Vagina (tissue), 2 donors: Measurements from ENCODE around the gene CENPO. TPM values are rescaled to one million over a fixed set of nuclear protein-coding genes. Genes with fewer than 3 reads are reported as not detected.

Source experiments
- DNase-seq, 2 donors: peaks; one replicate each; pipeline ENCODE4 v3.0.0-alpha.2; 2017; ENCODE audit errors: extremely low spot score in 2 of 2
- H3K27ac ChIP-seq: fragments of 200-600 bp; sonication (generic); one replicate; pipeline ENCODE4 v1.5.1; 2019
- H3K27me3 ChIP-seq: fragments of 200-600 bp; sonication (generic); one replicate; pipeline ENCODE4 v1.5.1; 2019
- H3K36me3 ChIP-seq, 2 donors: fragments of 200-600 bp; sonication (generic); one replicate each; pipeline ENCODE4 v1.5.1; 2017 to 2019
- H3K4me1 ChIP-seq: fragments of 200-600 bp; sonication (generic); one replicate; pipeline ENCODE4 v1.5.1; 2019
- H3K4me3 ChIP-seq, 2 donors: fragments of 200-600 bp; sonication (generic); 1 replicate in 1 of 2; 2 replicates in 1 of 2; pipeline ENCODE4 v1.5.1; 2016 to 2019
- H3K9me3 ChIP-seq: fragments of 200-600 bp; sonication (generic); one replicate; pipeline ENCODE4 v1.5.1; 2019
- POLR2A ChIP-seq, 2 donors: fragments of 450-650 bp; IDR thresholded peaks; one replicate each; pipeline ENCODE4 v1.6.1; 2017; ENCODE audit warnings: antibody characterized with exemption in 2 of 2, mild to moderate bottlenecking in 2 of 2, moderate library complexity in 2 of 2
- POLR2AphosphoS5 ChIP-seq, 2 donors: sonication (generic); formaldehyde crosslinking; IDR thresholded peaks; one replicate each; pipeline ENCODE4 v1.9.0; 2017; ENCODE audit warnings: antibody characterized with exemption in 2 of 2, mild to moderate bottlenecking in 2 of 2, low read depth in 1 of 2; ENCODE audit not compliant: insufficient read depth in 1 of 2
- intact Hi-C: fragments of 100-400 bp; cut with DNase I; formaldehyde crosslinking; loops from one replicate; pipeline ENCODE4 v1.15.1; 2023
- total RNA-seq: library from RNA; depleted of rRNA; stranded (reverse); fragments of >200 nt; gene quantifications from one replicate; pipeline ENCODE4 v1.2.3, GENCODE V29; 2016
- TF ChIP-seq, protein P1 (sequence below), 3 experiments: fragments of 450-650 bp in 2 of 3; fragments of 200-600 bp in 1 of 3; sonication (generic) in 1 of 3; IDR thresholded peaks; one replicate each; pipeline ENCODE4 v1.5.1; 2017 to 2019; ENCODE audit warnings: antibody characterized with exemption in 3 of 3, mild to moderate bottlenecking in 2 of 3, moderate library complexity in 2 of 3

Gene CENPO
- total RNA-seq, 1 donor from 2014 or later, result 3.2 TPM

DNA sequence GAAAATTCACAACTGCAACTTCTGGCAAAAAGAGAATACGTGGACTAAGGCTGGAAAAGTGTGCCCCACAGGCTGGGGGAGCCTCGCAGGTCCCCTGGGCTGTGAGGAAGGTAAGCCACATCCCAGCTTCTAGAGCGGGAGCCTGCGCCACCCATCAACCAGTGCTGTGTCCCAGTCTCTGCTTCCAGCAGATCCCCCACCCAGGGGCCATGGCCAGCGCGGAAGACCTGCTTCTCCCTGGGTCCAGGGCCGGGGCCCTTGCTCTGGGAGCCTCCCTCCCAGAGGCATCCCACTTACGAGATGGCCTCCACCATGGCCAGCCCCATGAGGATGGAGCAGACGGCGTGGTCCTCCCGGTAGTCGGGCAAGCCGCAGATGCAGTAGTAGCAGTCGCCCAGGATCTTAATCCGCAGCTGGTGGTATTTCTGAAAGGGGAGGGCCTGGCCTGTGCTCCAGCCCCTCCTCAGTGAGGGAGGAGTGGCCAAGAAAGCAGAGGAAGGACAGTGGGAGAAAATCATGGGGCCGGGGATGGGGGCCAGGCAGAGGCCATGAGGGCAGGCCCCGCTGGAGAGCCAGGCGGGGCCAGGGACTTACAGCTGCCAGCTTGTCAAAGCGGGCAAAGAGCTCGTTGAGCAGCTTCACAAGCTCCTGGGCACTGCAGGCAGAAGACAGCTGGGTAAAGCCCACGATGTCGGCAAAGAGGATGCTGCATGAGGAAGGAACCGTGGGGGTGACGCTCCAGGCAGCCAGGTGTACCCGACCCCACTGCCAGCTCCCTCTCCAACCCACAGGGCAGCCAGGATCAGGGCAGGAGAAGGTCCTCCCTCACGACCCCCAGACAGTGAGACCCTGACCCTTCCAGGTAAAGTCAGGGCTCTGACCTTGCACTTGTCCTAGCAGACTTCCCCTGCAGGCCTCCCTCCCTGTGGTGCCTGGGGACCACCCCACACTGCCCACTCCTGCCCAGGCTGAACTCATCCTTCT, 48.0 kb downstream of the CENPO start:
- intact Hi-C loops, result no loop called here
- H3K4me3 ChIP-seq, result no peak overlapping the region
- H3K27ac ChIP-seq, result no peak overlapping the region
- H3K4me1 ChIP-seq, result no peaks in the 10 kb centered on the region
- no peaks in the 10 kb centered on the region for H3K9me3 ChIP-seq
- H3K27me3 ChIP-seq, result no peaks in the 10 kb centered on the region
- DNase-seq, result no peak
- TF ChIP-seq POLR2AphosphoS5 (IDR thresholded peaks at IDR 0.05; ENCODE audit: insufficient read depth in 1 of 2, low read depth in 1 of 2) (no peak), POLR2A (IDR thresholded peaks at IDR 0.05) (no peak)
- TF ChIP-seq, protein P1, sequence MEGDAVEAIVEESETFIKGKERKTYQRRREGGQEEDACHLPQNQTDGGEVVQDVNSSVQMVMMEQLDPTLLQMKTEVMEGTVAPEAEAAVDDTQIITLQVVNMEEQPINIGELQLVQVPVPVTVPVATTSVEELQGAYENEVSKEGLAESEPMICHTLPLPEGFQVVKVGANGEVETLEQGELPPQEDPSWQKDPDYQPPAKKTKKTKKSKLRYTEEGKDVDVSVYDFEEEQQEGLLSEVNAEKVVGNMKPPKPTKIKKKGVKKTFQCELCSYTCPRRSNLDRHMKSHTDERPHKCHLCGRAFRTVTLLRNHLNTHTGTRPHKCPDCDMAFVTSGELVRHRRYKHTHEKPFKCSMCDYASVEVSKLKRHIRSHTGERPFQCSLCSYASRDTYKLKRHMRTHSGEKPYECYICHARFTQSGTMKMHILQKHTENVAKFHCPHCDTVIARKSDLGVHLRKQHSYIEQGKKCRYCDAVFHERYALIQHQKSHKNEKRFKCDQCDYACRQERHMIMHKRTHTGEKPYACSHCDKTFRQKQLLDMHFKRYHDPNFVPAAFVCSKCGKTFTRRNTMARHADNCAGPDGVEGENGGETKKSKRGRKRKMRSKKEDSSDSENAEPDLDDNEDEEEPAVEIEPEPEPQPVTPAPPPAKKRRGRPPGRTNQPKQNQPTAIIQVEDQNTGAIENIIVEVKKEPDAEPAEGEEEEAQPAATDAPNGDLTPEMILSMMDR (IDR thresholded peaks at IDR 0.05), result no peak
- H3K36me3 ChIP-seq, result peaks cover 3 to 20% of the 10 kb centered on the region in 2 donors

DNA sequence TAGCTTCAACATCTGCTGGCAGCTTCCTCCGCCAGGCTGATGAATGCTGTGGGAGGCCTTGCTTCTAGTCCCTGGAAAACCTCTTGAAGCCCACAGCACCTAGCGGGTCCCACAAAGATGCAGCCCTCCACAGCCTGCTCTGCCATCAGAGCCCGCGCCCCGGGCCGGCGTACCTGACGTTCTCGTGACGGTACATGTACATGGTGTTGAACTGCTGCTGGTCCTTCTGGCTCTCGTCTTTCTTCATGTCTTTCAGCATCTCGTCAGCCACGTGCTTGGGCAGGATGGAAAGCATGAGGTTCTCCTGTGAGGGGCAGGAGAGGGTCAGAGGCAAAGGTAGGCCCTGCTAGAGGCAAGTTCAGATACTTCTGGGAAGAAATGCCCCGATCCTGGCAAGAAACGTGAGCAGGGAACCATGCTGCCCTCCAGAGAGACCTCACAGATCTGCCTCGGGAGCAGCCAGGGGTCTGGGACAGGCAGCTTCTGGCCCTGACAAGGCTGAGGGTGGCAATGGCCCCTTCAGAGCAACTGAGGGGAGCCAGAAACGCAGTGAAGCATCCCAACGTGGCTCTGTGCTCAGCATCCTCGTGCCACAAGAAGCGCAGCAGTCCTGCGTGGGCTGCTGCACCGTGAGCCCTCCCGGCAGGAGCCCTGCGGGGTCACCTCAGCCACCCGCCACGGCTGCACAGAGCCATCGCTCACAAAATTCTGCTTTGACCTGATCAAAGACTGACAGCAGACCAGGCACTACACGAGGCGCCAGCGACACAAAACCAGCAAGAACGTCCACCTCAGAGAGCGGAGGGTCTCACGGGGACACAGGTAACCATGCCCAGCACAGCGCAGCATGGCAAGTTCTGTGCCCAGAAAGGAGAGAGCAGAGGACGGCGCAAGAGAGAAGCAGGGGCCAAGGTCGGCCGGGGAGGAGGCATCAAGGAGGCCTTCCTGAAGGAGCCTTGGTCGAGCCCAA, 49.1 kb downstream of the CENPO start:
- Histone ChIP-seq H3K27me3 (no peaks in the 10 kb centered on the region), H3K9me3 (no peaks in the 10 kb centered on the region), H3K27ac (no peak overlapping the region), H3K4me3 (no peak overlapping the region), H3K36me3 (peaks cover 3 to 14% of the 10 kb centered on the region in 2 donors), H3K4me1 (no peaks in the 10 kb centered on the region)
- intact Hi-C loops, result no loop called here
- no peak for DNase-seq
- TF ChIP-seq, protein P1 (IDR thresholded peaks at IDR 0.05), result no peak
- TF ChIP-seq POLR2A (IDR thresholded peaks at IDR 0.05) (no peak), POLR2AphosphoS5 (IDR thresholded peaks at IDR 0.05; ENCODE audit: insufficient read depth in 1 of 2, low read depth in 1 of 2) (no peak)

DNA sequence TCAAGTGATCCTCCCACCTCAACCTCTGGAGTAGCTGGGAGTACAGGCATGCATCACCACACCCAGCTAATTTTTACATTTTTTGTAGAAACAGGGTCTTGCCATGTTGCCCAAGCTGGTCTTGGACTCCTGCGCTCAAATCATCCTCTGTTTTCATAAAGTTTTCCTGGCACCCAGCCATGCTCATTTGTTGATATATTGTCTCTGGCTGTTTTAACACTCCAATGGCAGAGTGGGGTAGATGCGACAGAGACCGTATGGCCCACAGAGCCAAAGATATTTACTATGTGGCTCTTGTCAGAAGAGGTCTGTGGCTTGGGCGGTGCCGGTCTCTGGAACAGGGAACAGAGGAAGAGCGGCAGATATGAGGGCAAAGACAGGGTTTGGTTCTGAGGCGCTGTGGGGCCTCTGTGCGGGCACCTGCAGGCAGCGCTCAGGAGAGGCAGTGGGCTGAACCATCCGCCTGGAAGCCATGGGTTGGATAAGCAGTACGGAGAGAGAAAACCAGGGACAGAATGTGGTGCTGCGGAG, 50.2 kb downstream of the CENPO start:
- no peak for TF ChIP-seq POLR2A (IDR thresholded peaks at IDR 0.05)
- TF ChIP-seq, protein P1 (IDR thresholded peaks at IDR 0.05), result no peak
- no peak for TF ChIP-seq POLR2AphosphoS5 (IDR thresholded peaks at IDR 0.05; ENCODE audit: insufficient read depth in 1 of 2, low read depth in 1 of 2)
- no peak overlapping the region for H3K27ac ChIP-seq
- DNase-seq, result no peak
- no peak overlapping the region for H3K4me3 ChIP-seq
- no peaks in the 10 kb centered on the region for H3K27me3 ChIP-seq
- peaks cover 0 to 14% of the 10 kb centered on the region in 2 donors for H3K36me3 ChIP-seq
- intact Hi-C loops, result no loop called here
- no peaks in the 10 kb centered on the region for H3K4me1 ChIP-seq
- no peaks in the 10 kb centered on the region for H3K9me3 ChIP-seq

DNA sequence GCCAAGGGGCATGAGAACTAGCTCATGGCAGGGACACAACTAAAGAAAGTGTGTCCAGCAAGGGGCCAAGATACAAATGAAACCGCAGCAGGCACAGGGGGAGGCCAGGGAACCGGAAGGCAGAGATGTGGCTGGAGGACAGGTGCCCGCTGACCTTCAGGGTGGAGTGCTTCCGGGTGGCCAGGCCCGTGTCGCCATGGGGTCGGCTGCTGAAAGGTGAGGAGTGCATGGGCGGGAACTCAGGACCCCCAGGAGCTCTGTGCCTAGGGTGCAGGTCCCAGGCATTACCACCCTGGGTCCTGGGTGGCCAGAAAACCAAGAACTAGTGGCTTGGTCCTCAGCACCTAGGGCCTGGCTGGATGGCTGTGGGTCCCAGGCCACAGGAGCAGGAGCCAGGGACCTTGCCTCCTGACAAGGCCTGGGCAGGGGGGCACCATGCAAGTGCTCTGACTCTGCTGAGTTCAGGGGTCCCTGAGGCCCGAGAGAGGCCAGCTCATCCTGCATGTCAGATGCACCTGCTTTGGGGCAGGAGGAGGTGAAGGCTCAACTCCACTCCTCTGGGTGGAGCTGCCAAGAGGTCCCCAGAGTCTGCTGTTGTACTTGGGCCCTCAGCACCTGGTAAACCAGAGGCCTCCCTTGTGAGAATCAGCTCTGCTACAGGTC, 50.9 kb downstream of the CENPO start:
- intact Hi-C loops, result no loop called here
- Histone ChIP-seq H3K9me3 (no peaks in the 10 kb centered on the region), H3K4me3 (no peak overlapping the region), H3K27ac (no peak overlapping the region), H3K36me3 (peaks cover 0 to 14% of the 10 kb centered on the region in 2 donors), H3K27me3 (no peaks in the 10 kb centered on the region), H3K4me1 (no peaks in the 10 kb centered on the region)
- TF ChIP-seq POLR2AphosphoS5 (IDR thresholded peaks at IDR 0.05; ENCODE audit: insufficient read depth in 1 of 2, low read depth in 1 of 2) (no peak), POLR2A (IDR thresholded peaks at IDR 0.05) (no peak)
- TF ChIP-seq, protein P1 (IDR thresholded peaks at IDR 0.05), result no peak
- no peak for DNase-seq
